Panc1 (cell line): ENCODE results near the gene ERN1. TPM values are rescaled to one million over a fixed set of nuclear protein-coding genes. Genes with fewer than 3 reads are reported as not detected.
"Not testable (repeated sequence)": the region's sequence is repeated elsewhere in the genome, so short reads cannot be mapped to it uniquely, and the experiment has no call there.

Source experiments
- ATAC-seq: fragments of 200-7000 bp; cut with Tn5 transposase; 2 replicates; pipeline ENCODE4 v1.9.1; 2020; ENCODE audit warnings: mild to moderate bottlenecking, moderate library complexity
- Bru-seq: library from RNA; stranded (reverse); fragments of 400-500 nt; gene quantifications from one replicate; lab custom pipeline; 2021; lab: Mats Ljungman, UMichigan
- BruChase-seq, 2 experiments: library from RNA; stranded (reverse); fragments of 400-500 nt; gene quantifications; one replicate each; lab custom pipeline; 2021; lab: Mats Ljungman, UMichigan
- BruUV-seq: library from RNA; stranded (reverse); fragments of 400-500 nt; replicated peaks from 2 replicates; lab custom pipeline; 2021; lab: Mats Ljungman, UMichigan
- CTCF ChIA-PET: fragments of 300-600 bp; sonication (Branson Sonifier 250); formaldehyde crosslinking; loops from one replicate; lab custom pipeline; 2022; ENCODE audit warnings: antibody characterized with exemption; lab: Charles Lee
- POLR2A ChIA-PET: fragments of 300-600 bp; sonication (Branson Sonifier 250); formaldehyde crosslinking; loops from one replicate; lab custom pipeline; 2022; ENCODE audit warnings: antibody characterized with exemption; lab: Charles Lee
- DNase-seq: peaks from one replicate; pipeline ENCODE4 v3.0.0-alpha.2; 2010; ENCODE audit warnings: low read depth, low spot score
- H3K27ac ChIP-seq: 2 replicates; pipeline ENCODE4 v1.5.1; 2011; ENCODE audit warnings: mild to moderate bottlenecking, low read length, inconsistent platforms
- H3K27me3 ChIP-seq: fragments of 200-500 bp; sonication (Bioruptor generic); 2 replicates; pipeline ENCODE4 v1.6.0; 2014; ENCODE audit warnings: low read length, inconsistent platforms; ENCODE audit not compliant: control insufficient read depth, insufficient read depth
- H3K36me3 ChIP-seq: fragments of 200-500 bp; sonication (Bioruptor generic); 2 replicates; pipeline ENCODE4 v1.5.1; 2014; ENCODE audit warnings: inconsistent platforms, mild to moderate bottlenecking, low read length, moderate library complexity; ENCODE audit not compliant: control insufficient read depth, insufficient read depth
- H3K4me1 ChIP-seq: 2 replicates; pipeline ENCODE4 v1.5.1; 2011; ENCODE audit warnings: inconsistent platforms, mild to moderate bottlenecking, low read length, moderate library complexity; ENCODE audit not compliant: control insufficient read depth, insufficient read depth
- H3K4me3 ChIP-seq, 2 experiments: 2 replicates each; pipeline ENCODE4 v1.5.1; 2011 to 2012; ENCODE audit warnings: low read depth in 2 of 2, low read length in 2 of 2, mild to moderate bottlenecking in 2 of 2, inconsistent platforms in 1 of 2, moderate library complexity in 1 of 2
- H3K9me3 ChIP-seq: fragments of 200-500 bp; sonication (Bioruptor generic); 2 replicates; pipeline ENCODE4 v1.5.1; 2014; ENCODE audit warnings: low read depth, mild to moderate bottlenecking, inconsistent platforms, low read length, moderate library complexity; ENCODE audit not compliant: control insufficient read depth, insufficient read depth
- POLR2AphosphoS5 ChIP-seq: IDR thresholded peaks from 2 replicates; pipeline ENCODE4 v1.6.1; 2012; ENCODE audit warnings: mild to moderate bottlenecking, low read depth, low read length, moderate library complexity
- SIN3A ChIP-seq: IDR thresholded peaks from 2 replicates; pipeline ENCODE4 v1.6.1; 2012; ENCODE audit warnings: low read depth, mild to moderate bottlenecking, low read length, moderate library complexity, borderline replicate concordance; ENCODE audit not compliant: insufficient read depth
- TCF7L2 ChIP-seq: IDR thresholded peaks from 2 replicates; pipeline ENCODE4 v1.6.1; 2011; ENCODE audit warnings: mild to moderate bottlenecking, low read depth, low read length, inconsistent platforms
- in situ Hi-C: cut with HindIII; loops from 2 replicates; pipeline ENCODE4 v1.10.0; 2016; ENCODE audit warnings: low sequenced_read_pairs, low pct_unique_long_range_greater_than_20kb
- intact Hi-C: fragments of 100-400 bp; cut with micrococcal nuclease; formaldehyde crosslinking; loops from one replicate; pipeline ENCODE4 v1.10.0; 2022; ENCODE audit not compliant: unreplicated experiment
- long read RNA-seq: library from polyadenylated mRNA; unstranded; transcript quantifications from one replicate; pipeline ENCODE4 v2.0.0, GENCODE V29; 2021; ENCODE audit not compliant: unreplicated experiment
- polyA plus RNA-seq: library from polyadenylated mRNA; unstranded; fragments of >200 nt; gene quantifications from one replicate; pipeline ENCODE4 v1.2.1, GENCODE V29; 2012; ENCODE audit warnings: missing spikeins; ENCODE audit not compliant: insufficient read length
- total RNA-seq: library from RNA; stranded (reverse); gene quantifications from one replicate; pipeline ENCODE4 v1.2.1, GENCODE V29; 2021; ENCODE audit not compliant: unreplicated experiment
- TF ChIP-seq, protein P1 (sequence below): fragments of 450-650 bp; IDR thresholded peaks from 2 replicates; pipeline ENCODE4 v1.5.1; 2017; ENCODE audit warnings: mild to moderate bottlenecking
- TF ChIP-seq, protein P2 (sequence below), 2 experiments: IDR thresholded peaks; 2 replicates each; pipeline ENCODE4 v1.6.1; 2011 to 2012; ENCODE audit warnings: low read depth in 2 of 2, control low read depth in 1 of 2, low read length in 1 of 2, mild to moderate bottlenecking in 1 of 2, moderate library complexity in 1 of 2; ENCODE audit not compliant: insufficient read depth in 1 of 2

ERN1 gene
- total RNA-seq (12.1 TPM), Bru-seq, nascent RNA (percentile 64 among the genes with signal in this experiment), BruChase-seq, experiment 1, labeled RNA remaining after a 2-hour chase (percentile 59 among the genes with signal in this experiment), BruChase-seq, experiment 2, labeled RNA remaining after a 6-hour chase (percentile 57 among the genes with signal in this experiment)
- polyA plus RNA-seq = 4.7 TPM
- long read RNA-seq, partial matches to known transcripts = 1 of 8 reads
- long read RNA-seq, other reads (novel, unspliced or antisense) = 7 of 8 reads

DNA sequence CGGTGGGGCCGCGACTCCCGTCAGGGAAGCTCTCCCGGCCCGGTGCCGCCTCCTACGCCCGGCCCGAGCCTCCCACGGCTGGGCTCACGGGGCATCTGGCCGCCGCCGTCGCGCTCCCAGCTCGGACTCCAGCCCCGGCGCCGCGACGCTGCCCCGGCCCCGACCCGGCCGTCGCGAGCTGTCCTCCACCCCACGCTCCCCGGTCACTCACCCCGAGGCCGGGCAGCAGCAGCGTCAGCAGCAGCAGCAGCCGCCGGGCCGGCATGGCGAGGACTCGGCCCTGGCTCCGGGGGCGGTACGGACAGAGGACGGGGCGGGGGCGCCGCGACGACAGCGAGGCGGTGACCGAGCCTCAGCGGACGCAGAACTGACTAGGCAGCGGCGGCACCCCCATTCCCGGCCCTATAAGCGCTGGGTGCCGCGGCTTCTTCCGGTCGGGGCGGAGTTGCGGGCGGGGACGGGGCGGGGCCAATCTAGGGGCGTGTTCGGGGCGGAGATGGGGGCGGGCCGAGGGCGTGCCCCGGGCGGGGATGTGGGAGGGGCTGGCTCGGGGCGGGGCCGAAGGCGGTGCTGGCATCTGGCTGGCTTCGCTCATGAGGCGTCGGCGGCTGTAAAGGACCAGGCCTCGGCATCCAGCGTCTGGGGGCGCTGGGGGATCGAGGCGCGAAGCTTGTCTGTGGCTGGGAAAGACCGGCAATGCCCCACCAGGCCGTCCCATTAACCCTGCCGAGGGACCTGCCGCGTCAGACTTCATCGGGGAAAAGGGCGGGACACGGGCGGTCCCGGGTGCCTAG lies at the start of gene ERN1:
TSS of gene ERN1 (minus strand) at position 380 of the 794 bp plus-strand sequence. CDS start at position 265, 115 bp downstream.
- POLR2A ChIA-PET = no interaction called here
- DNase-seq (no peak), ATAC-seq (peak; percentile 96)
- TF ChIP-seq, protein P1, sequence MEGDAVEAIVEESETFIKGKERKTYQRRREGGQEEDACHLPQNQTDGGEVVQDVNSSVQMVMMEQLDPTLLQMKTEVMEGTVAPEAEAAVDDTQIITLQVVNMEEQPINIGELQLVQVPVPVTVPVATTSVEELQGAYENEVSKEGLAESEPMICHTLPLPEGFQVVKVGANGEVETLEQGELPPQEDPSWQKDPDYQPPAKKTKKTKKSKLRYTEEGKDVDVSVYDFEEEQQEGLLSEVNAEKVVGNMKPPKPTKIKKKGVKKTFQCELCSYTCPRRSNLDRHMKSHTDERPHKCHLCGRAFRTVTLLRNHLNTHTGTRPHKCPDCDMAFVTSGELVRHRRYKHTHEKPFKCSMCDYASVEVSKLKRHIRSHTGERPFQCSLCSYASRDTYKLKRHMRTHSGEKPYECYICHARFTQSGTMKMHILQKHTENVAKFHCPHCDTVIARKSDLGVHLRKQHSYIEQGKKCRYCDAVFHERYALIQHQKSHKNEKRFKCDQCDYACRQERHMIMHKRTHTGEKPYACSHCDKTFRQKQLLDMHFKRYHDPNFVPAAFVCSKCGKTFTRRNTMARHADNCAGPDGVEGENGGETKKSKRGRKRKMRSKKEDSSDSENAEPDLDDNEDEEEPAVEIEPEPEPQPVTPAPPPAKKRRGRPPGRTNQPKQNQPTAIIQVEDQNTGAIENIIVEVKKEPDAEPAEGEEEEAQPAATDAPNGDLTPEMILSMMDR = no peak
- TF ChIP-seq TCF7L2 (peak; percentile 27; the same call in 1 of the 2 replicates), POLR2AphosphoS5 (peak; percentile 56; the same call in 1 of the 2 replicates), SIN3A (peak; percentile 34; the same call in 1 of the 2 replicates)
- TF ChIP-seq, protein P2, sequence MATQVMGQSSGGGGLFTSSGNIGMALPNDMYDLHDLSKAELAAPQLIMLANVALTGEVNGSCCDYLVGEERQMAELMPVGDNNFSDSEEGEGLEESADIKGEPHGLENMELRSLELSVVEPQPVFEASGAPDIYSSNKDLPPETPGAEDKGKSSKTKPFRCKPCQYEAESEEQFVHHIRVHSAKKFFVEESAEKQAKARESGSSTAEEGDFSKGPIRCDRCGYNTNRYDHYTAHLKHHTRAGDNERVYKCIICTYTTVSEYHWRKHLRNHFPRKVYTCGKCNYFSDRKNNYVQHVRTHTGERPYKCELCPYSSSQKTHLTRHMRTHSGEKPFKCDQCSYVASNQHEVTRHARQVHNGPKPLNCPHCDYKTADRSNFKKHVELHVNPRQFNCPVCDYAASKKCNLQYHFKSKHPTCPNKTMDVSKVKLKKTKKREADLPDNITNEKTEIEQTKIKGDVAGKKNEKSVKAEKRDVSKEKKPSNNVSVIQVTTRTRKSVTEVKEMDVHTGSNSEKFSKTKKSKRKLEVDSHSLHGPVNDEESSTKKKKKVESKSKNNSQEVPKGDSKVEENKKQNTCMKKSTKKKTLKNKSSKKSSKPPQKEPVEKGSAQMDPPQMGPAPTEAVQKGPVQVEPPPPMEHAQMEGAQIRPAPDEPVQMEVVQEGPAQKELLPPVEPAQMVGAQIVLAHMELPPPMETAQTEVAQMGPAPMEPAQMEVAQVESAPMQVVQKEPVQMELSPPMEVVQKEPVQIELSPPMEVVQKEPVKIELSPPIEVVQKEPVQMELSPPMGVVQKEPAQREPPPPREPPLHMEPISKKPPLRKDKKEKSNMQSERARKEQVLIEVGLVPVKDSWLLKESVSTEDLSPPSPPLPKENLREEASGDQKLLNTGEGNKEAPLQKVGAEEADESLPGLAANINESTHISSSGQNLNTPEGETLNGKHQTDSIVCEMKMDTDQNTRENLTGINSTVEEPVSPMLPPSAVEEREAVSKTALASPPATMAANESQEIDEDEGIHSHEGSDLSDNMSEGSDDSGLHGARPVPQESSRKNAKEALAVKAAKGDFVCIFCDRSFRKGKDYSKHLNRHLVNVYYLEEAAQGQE (IDR thresholded peaks at IDR 0.05; ENCODE audit: insufficient read depth in 1 of 2, low read depth in 2 of 2, low read length in 1 of 2) = no peak
- CTCF ChIA-PET = interaction anchor here (1.0 kb wide), 1 partner anchor 211 kb away, joined by 3 read pairs; the partner anchor contains the start of gene GH1
- Histone ChIP-seq H3K27me3 (no peaks in the 10 kb centered on the region), H3K9me3 (no peaks in the 10 kb centered on the region), H3K27ac (peak within 1 kb of the TSS; percentile 79), H3K4me3 (peak within 1 kb of the TSS; percentile 77 to 80), H3K4me1 (peaks cover 6% of the 10 kb centered on the region; the same call in 1 of the 2 replicates), H3K36me3 (peaks cover 3% of the 10 kb centered on the region; the same call in 1 of the 2 replicates)
- in situ Hi-C loops = no loop called here
- intact Hi-C loops = loop anchor here (10.0 kb wide), 2 partner anchors 65 to 215 kb away; partner anchors contain the start of genes CSHL1 and GH1
- BruUV-seq = no TSS peak

DNA sequence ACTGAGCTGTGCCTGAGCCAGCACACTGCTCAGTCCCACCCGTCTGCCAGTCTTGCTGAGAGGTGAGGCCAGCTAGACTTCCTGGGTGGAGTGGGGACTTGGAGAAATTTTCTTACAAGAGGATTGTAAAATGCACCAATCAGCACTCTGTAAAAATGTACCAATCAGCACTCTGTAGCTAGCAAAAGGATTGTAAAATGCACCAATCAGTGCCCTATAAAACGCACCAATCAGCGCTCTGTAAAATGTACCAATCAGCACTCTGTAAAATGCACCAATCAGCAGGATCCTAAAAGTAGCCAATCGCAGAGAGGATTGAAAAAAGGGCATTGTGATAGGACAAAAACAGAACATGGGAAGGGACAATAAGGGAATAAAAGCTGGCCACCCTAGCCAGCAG lies 49.1 kb upstream of the ERN1 start:
- H3K4me1 ChIP-seq, CTCF ChIA-PET, BruUV-seq, in situ Hi-C loops, ATAC-seq, H3K36me3 ChIP-seq, H3K4me3 ChIP-seq, intact Hi-C loops, POLR2A ChIA-PET, H3K9me3 ChIP-seq, H3K27ac ChIP-seq, H3K27me3 ChIP-seq, DNase-seq: not testable (repeated sequence)
